NCI-H187 treated with DMSO at 0.1 percent for 48 hours (cell line): ENCODE measurements around the gene ZNF544.
"Not testable (repeated sequence)": the region's sequence is repeated elsewhere in the genome, so short reads cannot be mapped to it uniquely, and the experiment has no call there.

Experiments
- DNase-seq: peaks from one replicate; lab custom pipeline; 2025; lab: John Stamatoyannopoulos, UW

Gene ZNF544

GRCh38 chr19:58305065-58305931 is 76.6 kb downstream of the ZNF544 start, which contains the start of gene ERVK3-1:
TSS of gene ERVK3-1 (plus strand) at chr19:58305377. CDS start at chr19:58312169, 6,792 bp downstream.
- peak; percentile 88 for DNase-seq

GRCh38 chr19:58305932-58306323 is 77.2 kb downstream of the ZNF544 start:
- DNase-seq = no peak

GRCh38 chr19:58307736-58308135 is 79.0 kb downstream of the ZNF544 start:
- DNase-seq = no peak

- DNase-seq = not testable (repeated sequence)
These were observed 82.0 kb downstream of the ZNF544 start for GRCh38 chr19:58310685-58311084.

- no peak for DNase-seq
These were observed 82.7 kb downstream of the ZNF544 start for GRCh38 chr19:58311345-58311865.
